Keratinocyte (primary cell): ENCODE measurements around the gene CTNNA2. TPM values are rescaled to one million over a fixed set of nuclear protein-coding genes. Genes with fewer than 3 reads are reported as not detected.

Experiments used
- DNase-seq: peaks from one replicate; pipeline ENCODE4 v3.0.0-alpha.2; 2011; ENCODE audit warnings: low read depth, missing footprints, low spot score
- FAIRE-seq: peaks from 2 replicates; lab custom pipeline; 2011; peaks lifted over from hg19 to GRCh38; lab: Jason Lieb, UNC
- H2AFZ ChIP-seq: 2 replicates; pipeline ENCODE4 v1.6.0; 2012; ENCODE audit warnings: low read length, control low read depth, inconsistent platforms; ENCODE audit not compliant: control insufficient read depth
- H3K27ac ChIP-seq: 2 replicates; pipeline ENCODE4 v1.5.1; 2011; ENCODE audit warnings: low read length; ENCODE audit not compliant: control insufficient read depth, insufficient read depth
- H3K27me3 ChIP-seq: 3 replicates; pipeline ENCODE4 v1.6.0; 2011; ENCODE audit warnings: low read length; ENCODE audit not compliant: control insufficient read depth, insufficient read depth; ENCODE audit errors: extremely low read depth
- H3K36me3 ChIP-seq, 2 experiments: 2 replicates in 1 of 2; 3 replicates in 1 of 2; pipeline ENCODE4 v1.5.1; 2011; ENCODE audit warnings: low read length in 2 of 2, mild to moderate bottlenecking in 1 of 2; ENCODE audit not compliant: control insufficient read depth in 2 of 2, insufficient read depth in 2 of 2; ENCODE audit errors: extremely low read depth in 1 of 2
- H3K4me1 ChIP-seq: 3 replicates; pipeline ENCODE4 v1.5.1; 2011; ENCODE audit warnings: low read length; ENCODE audit not compliant: control insufficient read depth, insufficient read depth; ENCODE audit errors: extremely low read depth
- H3K4me2 ChIP-seq: 3 replicates; pipeline ENCODE4 v1.6.0; 2011; ENCODE audit warnings: low read depth, low read length; ENCODE audit not compliant: control insufficient read depth, insufficient read depth; ENCODE audit errors: extremely low read depth
- H3K4me3 ChIP-seq, 3 experiments: fragments of 200-600 bp in 1 of 3; sonication (generic) in 1 of 3; 2 replicates in 2 of 3; 3 replicates in 1 of 3; pipeline ENCODE4 v1.5.1; 2011 to 2016; ENCODE audit warnings: low read length in 3 of 3, mild to moderate bottlenecking in 3 of 3, control low read depth in 2 of 3, inconsistent platforms in 1 of 3, low read depth in 1 of 3, mixed read lengths in 1 of 3, mixed run types in 1 of 3, moderate library complexity in 1 of 3; ENCODE audit not compliant: control insufficient read depth in 2 of 3, insufficient read depth in 2 of 3; ENCODE audit errors: extremely low read depth in 1 of 3
- H3K79me2 ChIP-seq: 2 replicates; pipeline ENCODE4 v1.6.0; 2012; ENCODE audit warnings: low read length; ENCODE audit not compliant: control insufficient read depth, insufficient read depth
- H3K9ac ChIP-seq: 3 replicates; pipeline ENCODE4 v1.6.0; 2011; ENCODE audit warnings: low read length; ENCODE audit not compliant: control insufficient read depth, insufficient read depth; ENCODE audit errors: extremely low read depth
- H3K9me1 ChIP-seq: 3 replicates; pipeline ENCODE4 v1.6.0; 2011; ENCODE audit warnings: low read length; ENCODE audit not compliant: control insufficient read depth, insufficient read depth; ENCODE audit errors: extremely low read depth
- H3K9me3 ChIP-seq: 2 replicates; pipeline ENCODE4 v1.5.1; 2012; ENCODE audit warnings: low read depth, low read length; ENCODE audit not compliant: control insufficient read depth
- H4K20me1 ChIP-seq: 3 replicates; pipeline ENCODE4 v1.6.0; 2011; ENCODE audit warnings: low read length; ENCODE audit not compliant: control insufficient read depth, insufficient read depth; ENCODE audit errors: extremely low read depth
- EZH2 ChIP-seq: IDR thresholded peaks from one replicate; pipeline ENCODE4 v1.6.1; 2012; ENCODE audit warnings: inconsistent platforms, mild to moderate bottlenecking, low read length, moderate library complexity
- dilution Hi-C: fragments of 300-500 bp; cut with MboI; formaldehyde crosslinking; loops from one replicate; pipeline ENCODE4 v1.7.0; 2020; ENCODE audit warnings: low sequenced_read_pairs; ENCODE audit not compliant: extremely low pct_ligation_motif_present
- polyA plus RNA-seq, 5 experiments: library from polyadenylated mRNA; depleted of rRNA in 3 of 5; stranded (reverse) in 3 of 5; stranded (forward) in 1 of 5; unstranded in 1 of 5; fragments of >200 nt; gene quantifications; 1 replicate in 1 of 5; 2 replicates in 3 of 5; 3 replicates in 1 of 5; pipeline versions ENCODE4 v1.2.1 to v1.2.3, GENCODE V29; 2011 to 2012; ENCODE audit warnings: missing spikeins in 2 of 5, low read depth in 1 of 5, low replicate concordance in 1 of 5
- TF ChIP-seq, protein P1 (sequence below), 3 experiments: IDR thresholded peaks in 1 of 3; conservative IDR thresholded peaks in 1 of 3; optimal IDR thresholded peaks in 1 of 3; 2 replicates in 2 of 3; 3 replicates in 1 of 3; pipeline versions ENCODE3 to v1.5.1; 2011; ENCODE audit warnings: low read length in 3 of 3, mild to moderate bottlenecking in 3 of 3, moderate library complexity in 2 of 3, control low read depth in 1 of 3, inconsistent platforms in 1 of 3; ENCODE audit not compliant: insufficient read depth in 2 of 3; ENCODE audit errors: extremely low read depth in 1 of 3

Gene CTNNA2
- polyA plus RNA-seq, 1 donor (not counting 4 experiments of a cell fraction or from before 2014, with no cell fraction given) = not detected

DNA sequence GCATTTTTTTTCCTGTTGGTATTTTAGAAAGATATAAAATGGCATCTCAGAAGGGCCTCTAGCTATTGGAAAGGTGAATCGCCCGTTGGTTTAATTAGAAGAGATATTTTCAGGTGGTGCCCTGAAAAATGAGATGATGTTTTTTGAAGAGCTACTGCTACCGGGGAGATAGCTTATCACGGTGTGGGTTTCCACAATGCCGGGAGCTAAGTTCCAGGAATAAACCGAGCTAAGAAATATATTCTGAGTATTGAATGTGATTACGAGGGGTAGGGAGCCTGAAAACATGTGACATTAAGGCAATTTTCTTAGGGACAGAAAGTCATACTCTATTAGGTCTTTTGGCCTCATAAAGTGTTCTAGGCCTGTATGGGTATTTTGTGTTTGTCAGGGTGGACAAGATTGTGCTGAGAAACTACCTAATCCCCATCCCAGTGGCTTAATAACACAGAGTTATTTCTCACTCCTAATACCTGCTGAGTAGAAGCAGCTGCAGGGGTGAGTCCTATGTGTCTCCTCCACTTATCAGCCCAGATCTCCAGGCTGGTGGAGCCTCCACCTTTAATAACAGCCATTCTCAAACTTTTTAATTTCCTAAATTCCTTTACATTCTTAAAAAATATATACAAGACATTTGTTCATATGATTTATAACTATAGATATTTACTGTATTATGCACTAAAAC lies 641.5 kb downstream of the CTNNA2 start:
- dilution Hi-C loops = no loop called here

DNA sequence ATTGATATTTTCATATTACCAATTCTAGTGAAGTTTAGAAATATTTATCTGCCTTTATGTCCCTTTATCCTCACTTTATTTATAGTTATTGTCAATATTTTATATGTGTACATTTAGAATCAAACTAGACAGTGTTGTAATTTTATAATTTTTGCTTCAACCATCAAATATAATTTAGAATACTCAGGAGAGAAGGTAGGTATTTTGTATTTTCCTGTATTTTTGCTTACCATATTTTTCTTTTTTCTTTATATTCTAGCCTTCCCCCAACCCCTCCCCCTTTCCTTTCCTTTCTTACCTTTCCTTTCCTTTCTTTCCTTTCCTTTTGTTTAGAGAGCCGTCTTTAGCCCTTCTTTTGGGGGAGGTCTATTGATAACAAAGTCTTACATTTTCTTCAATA lies 651.5 kb downstream of the CTNNA2 start:
- Histone ChIP-seq H3K36me3 (no peaks in the 10 kb centered on the region), H3K9me1 (no peaks in the 10 kb centered on the region), H3K4me2 (no peak overlapping the region), H4K20me1 (no peaks in the 10 kb centered on the region), H3K9ac (no peak overlapping the region), H3K4me3 (no peak overlapping the region), H3K27me3 (no peaks in the 10 kb centered on the region), H3K27ac (no peak overlapping the region), H3K9me3 (no peaks in the 10 kb centered on the region), H2AFZ (no peak overlapping the region), H3K4me1 (no peaks in the 10 kb centered on the region), H3K79me2 (no peaks in the 10 kb centered on the region)
- dilution Hi-C loops = no loop called here
- no peak for FAIRE-seq
- no peak for TF ChIP-seq EZH2
- TF ChIP-seq, protein P1, sequence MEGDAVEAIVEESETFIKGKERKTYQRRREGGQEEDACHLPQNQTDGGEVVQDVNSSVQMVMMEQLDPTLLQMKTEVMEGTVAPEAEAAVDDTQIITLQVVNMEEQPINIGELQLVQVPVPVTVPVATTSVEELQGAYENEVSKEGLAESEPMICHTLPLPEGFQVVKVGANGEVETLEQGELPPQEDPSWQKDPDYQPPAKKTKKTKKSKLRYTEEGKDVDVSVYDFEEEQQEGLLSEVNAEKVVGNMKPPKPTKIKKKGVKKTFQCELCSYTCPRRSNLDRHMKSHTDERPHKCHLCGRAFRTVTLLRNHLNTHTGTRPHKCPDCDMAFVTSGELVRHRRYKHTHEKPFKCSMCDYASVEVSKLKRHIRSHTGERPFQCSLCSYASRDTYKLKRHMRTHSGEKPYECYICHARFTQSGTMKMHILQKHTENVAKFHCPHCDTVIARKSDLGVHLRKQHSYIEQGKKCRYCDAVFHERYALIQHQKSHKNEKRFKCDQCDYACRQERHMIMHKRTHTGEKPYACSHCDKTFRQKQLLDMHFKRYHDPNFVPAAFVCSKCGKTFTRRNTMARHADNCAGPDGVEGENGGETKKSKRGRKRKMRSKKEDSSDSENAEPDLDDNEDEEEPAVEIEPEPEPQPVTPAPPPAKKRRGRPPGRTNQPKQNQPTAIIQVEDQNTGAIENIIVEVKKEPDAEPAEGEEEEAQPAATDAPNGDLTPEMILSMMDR (optimal IDR thresholded peaks at IDR 0.05 in 1 of 3, IDR thresholded peaks at IDR 0.05 in 1 of 3, conservative IDR thresholded peaks at IDR 0.05 in 1 of 3; ENCODE audit: extremely low read depth in 1 of 3, insufficient read depth in 2 of 3, low read length in 3 of 3) = no peak
- no peak for DNase-seq

More for the DNA sequence above, 641.5 kb downstream of the CTNNA2 start:
- Histone ChIP-seq H3K27me3 (no peaks in the 10 kb centered on the region), H3K9ac (no peak overlapping the region), H3K79me2 (no peaks in the 10 kb centered on the region), H3K27ac (no peak overlapping the region), H2AFZ (no peak overlapping the region), H3K9me1 (no peaks in the 10 kb centered on the region), H3K4me3 (no peak overlapping the region), H4K20me1 (no peaks in the 10 kb centered on the region), H3K36me3 (no peaks in the 10 kb centered on the region), H3K4me1 (no peaks in the 10 kb centered on the region), H3K9me3 (peaks cover 3% of the 10 kb centered on the region), H3K4me2 (no peak overlapping the region)
- FAIRE-seq (no peak), DNase-seq (no peak)
- no peak for TF ChIP-seq EZH2
- TF ChIP-seq, protein P1 (optimal IDR thresholded peaks at IDR 0.05 in 1 of 3, IDR thresholded peaks at IDR 0.05 in 1 of 3, conservative IDR thresholded peaks at IDR 0.05 in 1 of 3; ENCODE audit: extremely low read depth in 1 of 3, insufficient read depth in 2 of 3, low read length in 3 of 3) = no peak
